A549 (cell line): ENCODE measurements around the gene BHLHE23. TPM values are rescaled to one million over a fixed set of nuclear protein-coding genes. Genes with fewer than 3 reads are reported as not detected.

Experiments used
- ATAC-seq, 2 experiments: fragments of 200-7000 bp in 1 of 2; fragments of >200 bp in 1 of 2; cut with Nextera tagmentation in 1 of 2; cut with Tn5 transposase in 1 of 2; 3 replicates each; pipeline versions ENCODE4 v1.8.0 to v1.9.1; 2018 to 2020; ENCODE audit warnings: mild to moderate bottlenecking in 1 of 2, moderate library complexity in 1 of 2
- CTCF ChIA-PET: fragments of 300-600 bp; sonication (Branson Sonifier 250); formaldehyde crosslinking; extraction: SDS; loops from one replicate; lab custom pipeline; 2021; ENCODE audit warnings: antibody characterized with exemption, inconsistent platforms; lab: Yijun Ruan, JAX
- POLR2A ChIA-PET: fragments of 350-600 bp; formaldehyde crosslinking; extraction: SDS; loops from one replicate; lab custom pipeline; 2021; ENCODE audit warnings: antibody characterized with exemption, inconsistent platforms; lab: Yijun Ruan, JAX
- DNase-seq, 2 experiments: peaks; one replicate each; pipeline versions ENCODE4 v3.0.0 to v3.0.0-alpha.2; 2011 to 2016; ENCODE audit warnings: low read depth in 1 of 2, low spot score in 1 of 2
- FAIRE-seq: peaks from 2 replicates; lab custom pipeline; 2011; peaks lifted over from hg19 to GRCh38; lab: Jason Lieb, UNC
- H3K27ac ChIP-seq, 2 experiments: fragments of >200 bp; sonication (Bioruptor Twin); formaldehyde crosslinking; 3 replicates each; pipeline ENCODE4 v1.5.1; 2016 to 2017
- H3K4me1 ChIP-seq: fragments of >200 bp; sonication (Bioruptor Twin); formaldehyde crosslinking; 3 replicates; pipeline ENCODE4 v1.6.1; 2016
- H3K4me2 ChIP-seq: fragments of >200 bp; sonication (Bioruptor Twin); formaldehyde crosslinking; 3 replicates; pipeline ENCODE4 v1.6.1; 2016
- H3K4me3 ChIP-seq: fragments of >200 bp; sonication (Bioruptor Twin); formaldehyde crosslinking; 3 replicates; pipeline ENCODE4 v1.5.1; 2016
- H3K9me3 ChIP-seq: fragments of >200 bp; sonication (Bioruptor Twin); formaldehyde crosslinking; 3 replicates; pipeline ENCODE4 v1.6.1; 2016
- BCL3 ChIP-seq: fragments of >200 bp; sonication (Bioruptor Twin); formaldehyde crosslinking; IDR thresholded peaks from 3 replicates; pipeline ENCODE4 v1.6.1; 2016
- BHLHE40 ChIP-seq: IDR thresholded peaks from 2 replicates; pipeline ENCODE4 v1.6.1; 2012; ENCODE audit warnings: low read depth, low read length, inconsistent platforms
- CBX8 ChIP-seq: fragments of 200-600 bp; sonication (generic); IDR thresholded peaks from 2 replicates; pipeline ENCODE4 v1.6.1; 2016
- CEBPB ChIP-seq, 2 experiments: fragments of >200 bp in 1 of 2; sonication (Bioruptor Twin) in 1 of 2; formaldehyde crosslinking in 1 of 2; IDR thresholded peaks; 2 replicates each; pipeline ENCODE4 v1.6.1; 2012 to 2016
- CHD4 ChIP-seq: fragments of 200-600 bp; sonication (generic); IDR thresholded peaks from 2 replicates; pipeline ENCODE4 v1.6.1; 2016; ENCODE audit warnings: antibody characterized with exemption, mild to moderate bottlenecking, borderline replicate concordance
- EHMT2 ChIP-seq: fragments of 200-600 bp; sonication (generic); IDR thresholded peaks from 2 replicates; pipeline ENCODE4 v1.6.1; 2016; ENCODE audit warnings: antibody characterized with exemption, low read depth, mild to moderate bottlenecking, moderate library complexity
- ELK1 ChIP-seq: fragments of 150-350 bp; IDR thresholded peaks from 2 replicates; pipeline ENCODE4 v1.6.1; 2014; ENCODE audit warnings: low read depth, mild to moderate bottlenecking, low read length
- EP300 ChIP-seq, 2 experiments: fragments of >200 bp; sonication (Bioruptor Twin); formaldehyde crosslinking; IDR thresholded peaks; 2 replicates in 1 of 2; 3 replicates in 1 of 2; pipeline ENCODE4 v1.6.1; 2016 to 2017
- ESRRA ChIP-seq: fragments of 150-350 bp; IDR thresholded peaks from 2 replicates; pipeline ENCODE4 v1.6.1; 2014; ENCODE audit warnings: mild to moderate bottlenecking, low read length, borderline replicate concordance
- FOSB ChIP-seq: fragments of 250-450 bp; sonication (Bioruptor Pico); IDR thresholded peaks from 2 replicates; pipeline ENCODE4 v1.5.0; 2020; ENCODE audit warnings: mild to moderate bottlenecking, moderate library complexity
- GATA3 ChIP-seq: IDR thresholded peaks from 2 replicates; pipeline ENCODE4 v1.6.1; 2012; ENCODE audit warnings: borderline replicate concordance
- HEYL ChIP-seq: fragments of 250-450 bp; sonication (Bioruptor Pico); IDR thresholded peaks from 2 replicates; pipeline ENCODE4 v1.8.0; 2021; ENCODE audit warnings: mild to moderate bottlenecking, moderate library complexity
- HOXA7 ChIP-seq: fragments of 250-450 bp; sonication (Bioruptor Pico); IDR thresholded peaks from 2 replicates; pipeline ENCODE4 v1.5.0; 2020; ENCODE audit warnings: mild to moderate bottlenecking, moderate library complexity
- HOXB5 ChIP-seq: fragments of 250-450 bp; sonication (Bioruptor Pico); IDR thresholded peaks from 2 replicates; pipeline ENCODE4 v1.5.0; 2020; ENCODE audit warnings: mild to moderate bottlenecking, moderate library complexity
- JUN ChIP-seq, 2 experiments: fragments of >200 bp; sonication (Bioruptor Twin); formaldehyde crosslinking; IDR thresholded peaks; 2 replicates in 1 of 2; 3 replicates in 1 of 2; pipeline ENCODE4 v1.6.1; 2016 to 2017
- JUNB ChIP-seq: fragments of >200 bp; sonication (Bioruptor Twin); formaldehyde crosslinking; IDR thresholded peaks from 2 replicates; pipeline ENCODE4 v1.6.1; 2016
- NR3C1 ChIP-seq: fragments of >200 bp; sonication (Bioruptor Twin); formaldehyde crosslinking; IDR thresholded peaks from 3 replicates; pipeline ENCODE4 v1.6.1; 2017
- PHF8 ChIP-seq: fragments of 200-600 bp; sonication (generic); IDR thresholded peaks from 2 replicates; pipeline ENCODE4 v1.6.1; 2016; ENCODE audit warnings: low read depth, mild to moderate bottlenecking, antibody characterized with exemption, moderate library complexity, borderline replicate concordance
- RAD21 ChIP-seq, 2 experiments: fragments of >200 bp in 1 of 2; sonication (Bioruptor Twin) in 1 of 2; formaldehyde crosslinking in 1 of 2; IDR thresholded peaks in 1 of 2; conservative IDR thresholded peaks in 1 of 2; 2 replicates in 1 of 2; 3 replicates in 1 of 2; pipeline ENCODE4 v1.6.1; 2012 to 2018; ENCODE audit warnings: inconsistent platforms in 1 of 2
- RARB ChIP-seq: fragments of 250-450 bp; sonication (Bioruptor Pico); IDR thresholded peaks from 2 replicates; pipeline ENCODE4 v1.8.0; 2021; ENCODE audit warnings: mild to moderate bottlenecking, moderate library complexity
- SMC3 ChIP-seq: fragments of >200 bp; sonication (Bioruptor Twin); formaldehyde crosslinking; IDR thresholded peaks from 3 replicates; pipeline ENCODE4 v1.6.1; 2018; ENCODE audit warnings: inconsistent platforms
- TFCP2L1 ChIP-seq: fragments of 250-450 bp; sonication (Bioruptor Pico); IDR thresholded peaks from 2 replicates; pipeline ENCODE4 v1.5.0; 2021; ENCODE audit warnings: mild to moderate bottlenecking
- USF2 ChIP-seq: fragments of 450-650 bp; IDR thresholded peaks from 2 replicates; pipeline ENCODE4 v1.6.1; 2014; ENCODE audit warnings: antibody characterized with exemption
- ZC3H11A ChIP-seq: fragments of 450-650 bp; IDR thresholded peaks from 2 replicates; pipeline ENCODE4 v1.6.1; 2014; ENCODE audit warnings: antibody characterized with exemption, mild to moderate bottlenecking
- ZFP36 ChIP-seq: fragments of 450-650 bp; IDR thresholded peaks from 2 replicates; pipeline ENCODE4 v1.6.1; 2014; ENCODE audit warnings: borderline replicate concordance; ENCODE audit not compliant: partially characterized antibody
- ZNF302 ChIP-seq: fragments of 250-450 bp; sonication (Bioruptor Pico); IDR thresholded peaks from 2 replicates; pipeline ENCODE4 v1.9.0; 2021; ENCODE audit warnings: inconsistent platforms, mild to moderate bottlenecking, moderate library complexity
- WGBS: methylation state at CpG from one replicate; pipeline ENCODE4 v1.1.6; 2017; ENCODE audit errors: missing lambda C conversion rate; 5-methylcytosine and 5-hydroxymethylcytosine counted together
- polyA plus RNA-seq, 4 experiments: library from polyadenylated mRNA; depleted of rRNA in 3 of 4; stranded (reverse); fragments of >200 nt; fragmentation: RNase III in 1 of 4; extraction: RNeasy Plus Mini Kit Qiagen cat#74134 plus additional on column Dnase treatment in 1 of 4; gene quantifications; 2 replicates in 3 of 4; 3 replicates in 1 of 4; pipeline ENCODE4 v1.2.3, GENCODE V29; 2011 to 2017

Gene BHLHE23
- polyA plus RNA-seq, 2 of the 4 experiments (the other 2 are of a cell fraction): not detected

GRCh38 chr20:63048516-63049190, 41.9 kb upstream of the BHLHE23 start:
- 34% methylated on average over 10 of the region's 12 CpGs for whole genome bisulfite sequencing
- H3K27ac ChIP-seq: no peak overlapping the region

GRCh38 chr20:63047946-63048345, 41.2 kb upstream of the BHLHE23 start:
- TF ChIP-seq USF2 (no peak), ZFP36 (no peak), CHD4 (no peak), HOXB5 (no peak), BCL3 (no peak)
- FAIRE-seq (no peak), ATAC-seq (no peak), DNase-seq (no peak)
- WGBS: 62% methylated on average over 10 of the region's 10 CpGs
- H3K4me2 ChIP-seq: no peak overlapping the region
- H3K4me3 ChIP-seq: no peak overlapping the region
- POLR2A ChIA-PET: no interaction called here
- no peak overlapping the region for H3K27ac ChIP-seq
- H3K4me1 ChIP-seq: no peaks in the 10 kb centered on the region
- CTCF ChIA-PET: interaction anchor here (0.9 to 2.5 kb wide), 4 partner anchors 8 to 132 kb away, joined by 3 to 11 read pairs (median 4); no protein-coding TSS in a partner anchor
- no peaks in the 10 kb centered on the region for H3K9me3 ChIP-seq

More at GRCh38 chr20:63048516-63049190, 41.9 kb upstream of the BHLHE23 start:
- Histone ChIP-seq H3K9me3 (no peaks in the 10 kb centered on the region), H3K4me3 (no peak overlapping the region), H3K4me1 (no peaks in the 10 kb centered on the region), H3K4me2 (no peak overlapping the region)
- DNase-seq (no peak), ATAC-seq (no peak), FAIRE-seq (no peak)
- POLR2A ChIA-PET: no interaction called here
- CTCF ChIA-PET: interaction anchor here (0.9 to 2.5 kb wide), 3 partner anchors 7 to 131 kb away, joined by 3 to 11 read pairs (median 3); no protein-coding TSS in a partner anchor
- TF ChIP-seq EP300 (IDR thresholded peaks at IDR 0.05) (no peak), ZC3H11A (no peak), ELK1 (no peak), USF2 (no peak), HEYL (CRISPR knock-in tag) (no peak), GATA3 (no peak), HOXB5 (no peak), ESRRA (no peak), SMC3 (no peak), CEBPB (IDR thresholded peaks at IDR 0.05) (no peak)

GRCh38 chr20:63047267-63047666, 40.5 kb upstream of the BHLHE23 start:
- TF ChIP-seq ELK1 (no peak), CHD4 (no peak), GATA3 (no peak), PHF8 (no peak), EHMT2 (no peak), BHLHE40 (no peak), HOXB5 (no peak), CBX8 (no peak), JUNB (no peak), JUN (IDR thresholded peaks at IDR 0.05) (no peak), ZFP36 (no peak), TFCP2L1 (CRISPR knock-in tag) (no peak), RARB (CRISPR knock-in tag) (no peak), HOXA7 (CRISPR knock-in tag) (no peak), ESRRA (no peak), ZC3H11A (no peak), RAD21 (conservative IDR thresholded peaks at IDR 0.05 in 1 of 2, IDR thresholded peaks at IDR 0.05 in 1 of 2) (no peak), FOSB (CRISPR knock-in tag) (no peak), ZNF302 (CRISPR knock-in tag) (no peak), NR3C1 (no peak)
- Histone ChIP-seq H3K4me3 (no peak overlapping the region), H3K4me1 (no peaks in the 10 kb centered on the region), H3K27ac (no peak overlapping the region), H3K9me3 (no peaks in the 10 kb centered on the region), H3K4me2 (no peak overlapping the region)
- ATAC-seq (no peak), FAIRE-seq (no peak), DNase-seq (peak in 1 of 2 experiments; percentile 45)
- CTCF ChIA-PET: interaction anchor here (0.9 to 2.5 kb wide), 4 partner anchors 9 to 132 kb away, joined by 3 to 11 read pairs (median 4); no protein-coding TSS in a partner anchor
- POLR2A ChIA-PET: no interaction called here
- WGBS: 62% methylated on average over 10 of the region's 10 CpGs
